ENCODE results near the gene ZDHHC24.
A peak's percentile ranks its signal among the peaks of the same experiment; 100 is the strongest.

The ZDHHC24 gene

GRCh38 chr11:66509131-66509561 lies 36.7 kb downstream of the ZDHHC24 start:
- DNase-seq (ENCODE audit: extremely low spot score, insufficient read length, low read depth), result no peak
- FAIRE-seq, result no peak

- FAIRE-seq, result no peak
Observed at GRCh38 chr11:66505276-66505816, 40.5 kb downstream of the ZDHHC24 start.

GRCh38 chr11:66498506-66498905 lies 47.3 kb downstream of the ZDHHC24 start:
- DNase-seq (ENCODE audit: extremely low spot score, insufficient read length, low read depth) (no peak), FAIRE-seq (no peak)

More at GRCh38 chr11:66505276-66505816, 40.5 kb downstream of the ZDHHC24 start:
- DNase-seq (ENCODE audit: extremely low spot score, insufficient read length, low read depth), result no peak

GRCh38 chr11:66497206-66497605 lies 48.6 kb downstream of the ZDHHC24 start:
- FAIRE-seq, result no peak
- no peak for DNase-seq (ENCODE audit: extremely low spot score, insufficient read length, low read depth)

- DNase-seq (ENCODE audit: extremely low spot score, insufficient read length, low read depth), result no peak
- no peak for FAIRE-seq
Observed at GRCh38 chr11:66495401-66495854, 50.4 kb downstream of the ZDHHC24 start.

- DNase-seq (ENCODE audit: extremely low spot score, insufficient read length, low read depth) (no peak), FAIRE-seq (no peak)
Observed at GRCh38 chr11:66494935-66495334, 50.9 kb downstream of the ZDHHC24 start.

- no peak for DNase-seq (ENCODE audit: extremely low spot score, insufficient read length, low read depth)
Observed at GRCh38 chr11:66494458-66494857, 51.4 kb downstream of the ZDHHC24 start.

GRCh38 chr11:66493130-66493529 lies 52.7 kb downstream of the ZDHHC24 start:
- DNase-seq (ENCODE audit: extremely low spot score, insufficient read length, low read depth), result no peak

More at GRCh38 chr11:66494458-66494857, 51.4 kb downstream of the ZDHHC24 start:
- no peak for FAIRE-seq

GRCh38 chr11:66492161-66492865 lies 53.5 kb downstream of the ZDHHC24 start:
- FAIRE-seq (no peak), DNase-seq (ENCODE audit: extremely low spot score, insufficient read length, low read depth) (no peak)

More at GRCh38 chr11:66493130-66493529, 52.7 kb downstream of the ZDHHC24 start:
- no peak for FAIRE-seq

GRCh38 chr11:66491315-66491935 lies 54.4 kb downstream of the ZDHHC24 start:
- DNase-seq (ENCODE audit: extremely low spot score, insufficient read length, low read depth) (no peak), FAIRE-seq (no peak)

- no peak for DNase-seq (ENCODE audit: extremely low spot score, insufficient read length, low read depth)
Observed at GRCh38 chr11:66489636-66490035, 56.2 kb downstream of the ZDHHC24 start.

GRCh38 chr11:66488957-66489356 lies 56.9 kb downstream of the ZDHHC24 start:
- FAIRE-seq, result no peak
- no peak for DNase-seq (ENCODE audit: extremely low spot score, insufficient read length, low read depth)

More at GRCh38 chr11:66489636-66490035, 56.2 kb downstream of the ZDHHC24 start:
- FAIRE-seq, result no peak

- DNase-seq (ENCODE audit: extremely low spot score, insufficient read length, low read depth) (no peak), FAIRE-seq (no peak)
Observed at GRCh38 chr11:66484806-66485380, 61.0 kb downstream of the ZDHHC24 start.

- FAIRE-seq, result peak; percentile 95
Observed at GRCh38 chr11:66480117-66480938, 65.5 kb downstream of the ZDHHC24 start, which contains the start of gene DPP3. Gene DPP3, plus strand, starts transcription at chr11:66480434. Its CDS starts 1,767 bp downstream, at chr11:66482201.

GRCh38 chr11:66479394-66480116 lies 66.3 kb downstream of the ZDHHC24 start:
- FAIRE-seq, result no peak
- no peak for DNase-seq (ENCODE audit: extremely low spot score, insufficient read length, low read depth)

More at GRCh38 chr11:66480117-66480938, 65.5 kb downstream of the ZDHHC24 start, which contains the start of gene DPP3:
- DNase-seq (ENCODE audit: extremely low spot score, insufficient read length, low read depth), result peak; percentile 100

GRCh38 chr11:66478729-66479393 lies 67.0 kb downstream of the ZDHHC24 start:
- FAIRE-seq (peak; percentile 60), DNase-seq (ENCODE audit: extremely low spot score, insufficient read length, low read depth) (no peak)

GRCh38 chr11:66477263-66478201 lies 68.3 kb downstream of the ZDHHC24 start:
- DNase-seq (ENCODE audit: extremely low spot score, insufficient read length, low read depth) (no peak), FAIRE-seq (no peak)

Data from GM18507 (cell line).